ENCODE measurements around the gene DSG4. TPM values are rescaled to one million over a fixed set of nuclear protein-coding genes. Genes with fewer than 3 reads are reported as not detected.

DSG4 gene
- total and polyA plus RNA-seq, 3 donors from 2014 or later: 0.08 to 0.83 (median 0.31) TPM

DNA sequence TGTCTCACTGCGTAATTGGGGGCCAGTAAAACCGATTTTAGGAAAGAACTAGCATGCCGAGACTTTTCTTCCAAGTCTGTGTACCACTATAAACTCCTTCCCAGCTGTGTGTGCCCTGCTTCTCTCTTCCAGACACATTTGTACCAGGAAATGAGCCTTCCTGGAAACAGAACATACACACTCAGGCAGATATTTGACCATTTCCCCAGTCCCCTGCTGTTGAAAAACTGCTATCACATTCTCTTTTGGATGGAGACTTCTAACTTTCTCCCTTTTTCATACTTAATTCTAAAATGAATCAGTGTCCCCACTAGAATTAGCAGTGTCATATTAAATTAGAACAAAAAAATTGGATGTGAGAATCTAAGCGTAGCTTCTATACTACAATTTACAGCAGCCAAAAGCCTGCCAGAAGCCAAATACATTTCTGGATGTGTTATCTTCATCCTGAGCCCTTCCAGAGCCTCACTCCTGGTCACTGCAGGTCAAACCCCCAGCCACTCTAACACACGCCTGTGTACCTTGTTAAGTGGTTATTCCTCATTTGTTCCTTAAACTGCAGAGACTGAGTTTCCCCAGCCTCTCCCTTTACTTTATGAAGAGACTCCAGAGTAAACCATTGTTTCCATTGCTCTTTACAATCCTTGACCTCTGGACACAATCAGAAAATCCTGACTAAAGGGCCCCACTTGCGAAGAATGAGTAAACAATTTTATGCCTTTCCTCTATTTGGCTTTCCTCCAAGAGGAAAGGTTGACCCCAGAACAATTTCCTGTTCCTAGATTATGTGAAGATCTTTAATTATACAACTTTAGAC is 20.4 kb downstream of the DSG4 start:
- Histone ChIP-seq H3K4me1 (no peaks in the 10 kb centered on the region), H3K4me3 (no peak overlapping the region), H3K36me3 (ENCODE audit: low read depth, missing control alignments) (no peaks in the 10 kb centered on the region), H3K9me3 (no peaks in the 10 kb centered on the region), H3K27me3 (no peaks in the 10 kb centered on the region), H3K27ac (no peak overlapping the region)
- no peak for TF ChIP-seq POLR2A (IDR thresholded peaks at IDR 0.05)
- TF ChIP-seq, protein P1, sequence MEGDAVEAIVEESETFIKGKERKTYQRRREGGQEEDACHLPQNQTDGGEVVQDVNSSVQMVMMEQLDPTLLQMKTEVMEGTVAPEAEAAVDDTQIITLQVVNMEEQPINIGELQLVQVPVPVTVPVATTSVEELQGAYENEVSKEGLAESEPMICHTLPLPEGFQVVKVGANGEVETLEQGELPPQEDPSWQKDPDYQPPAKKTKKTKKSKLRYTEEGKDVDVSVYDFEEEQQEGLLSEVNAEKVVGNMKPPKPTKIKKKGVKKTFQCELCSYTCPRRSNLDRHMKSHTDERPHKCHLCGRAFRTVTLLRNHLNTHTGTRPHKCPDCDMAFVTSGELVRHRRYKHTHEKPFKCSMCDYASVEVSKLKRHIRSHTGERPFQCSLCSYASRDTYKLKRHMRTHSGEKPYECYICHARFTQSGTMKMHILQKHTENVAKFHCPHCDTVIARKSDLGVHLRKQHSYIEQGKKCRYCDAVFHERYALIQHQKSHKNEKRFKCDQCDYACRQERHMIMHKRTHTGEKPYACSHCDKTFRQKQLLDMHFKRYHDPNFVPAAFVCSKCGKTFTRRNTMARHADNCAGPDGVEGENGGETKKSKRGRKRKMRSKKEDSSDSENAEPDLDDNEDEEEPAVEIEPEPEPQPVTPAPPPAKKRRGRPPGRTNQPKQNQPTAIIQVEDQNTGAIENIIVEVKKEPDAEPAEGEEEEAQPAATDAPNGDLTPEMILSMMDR (IDR thresholded peaks at IDR 0.05): no peak
- intact Hi-C loops (cut with DNase I; ENCODE audit: low total_unique reads): no loop called here
- 55 to 70% methylated on average over 6 of the region's 6 CpGs for WGBS, 2 donors
- DNase-seq: no peak

DNA sequence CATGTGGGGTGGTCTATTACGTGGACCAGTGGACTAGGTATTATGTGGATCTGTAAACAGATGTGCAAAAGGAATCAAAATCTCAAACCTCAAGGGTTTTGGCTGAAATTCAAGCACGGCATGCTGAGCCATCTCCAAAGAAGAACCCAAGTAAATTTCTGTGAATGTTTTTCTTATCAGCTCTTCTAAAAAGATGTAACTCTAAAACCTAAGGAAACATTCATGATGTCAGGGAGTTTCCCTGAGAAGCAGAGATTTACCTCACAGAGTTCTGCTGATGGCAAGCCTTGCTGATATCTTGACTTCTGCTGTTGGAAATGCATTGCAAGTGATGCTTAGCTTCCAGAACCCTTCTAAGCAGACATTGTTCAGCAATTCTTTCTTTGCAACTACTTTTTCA is 21.6 kb downstream of the DSG4 start:
- Histone ChIP-seq H3K4me3 (no peak overlapping the region), H3K27ac (no peak overlapping the region), H3K27me3 (no peaks in the 10 kb centered on the region), H3K36me3 (ENCODE audit: low read depth, missing control alignments) (no peaks in the 10 kb centered on the region), H3K9me3 (no peaks in the 10 kb centered on the region), H3K4me1 (no peaks in the 10 kb centered on the region)
- WGBS, 2 donors: 45 to 52% methylated on average over 2 of the region's 2 CpGs
- TF ChIP-seq, protein P1 (IDR thresholded peaks at IDR 0.05): no peak
- TF ChIP-seq POLR2A (IDR thresholded peaks at IDR 0.05): no peak
- intact Hi-C loops (cut with DNase I; ENCODE audit: low total_unique reads): no loop called here
- DNase-seq: no peak

DNA sequence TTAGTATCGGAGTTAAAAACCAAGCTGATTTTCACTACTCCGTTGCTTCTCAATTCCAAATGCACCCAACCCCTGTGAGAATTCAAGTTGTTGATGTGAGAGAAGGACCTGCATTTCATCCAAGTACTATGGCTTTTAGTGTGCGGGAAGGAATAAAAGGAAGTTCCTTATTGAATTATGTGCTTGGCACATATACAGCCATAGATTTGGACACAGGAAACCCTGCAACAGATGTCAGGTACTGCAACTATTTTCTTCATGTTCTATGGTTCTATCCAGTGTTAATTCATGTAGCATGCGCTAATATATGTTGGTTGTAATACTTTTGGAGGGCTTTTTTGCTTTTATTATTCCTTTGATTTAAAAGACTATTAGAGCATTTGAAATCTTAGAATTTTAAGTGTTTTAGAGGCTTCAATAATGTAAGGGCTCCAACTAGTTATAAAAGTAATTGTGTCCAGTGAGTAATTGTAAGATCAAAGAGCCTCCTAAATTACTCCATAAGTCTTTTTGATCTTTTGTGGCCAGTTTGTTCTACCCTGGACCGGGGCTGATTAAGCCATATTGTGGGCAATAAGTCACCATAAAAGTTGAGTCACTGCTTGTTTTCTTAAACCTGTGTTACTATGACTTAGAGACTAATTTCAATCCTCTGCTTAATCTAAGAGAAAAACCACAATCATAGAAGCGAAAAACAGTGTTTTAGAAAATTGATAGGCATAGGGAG is 22.9 kb downstream of the DSG4 start:
- Histone ChIP-seq H3K9me3 (no peaks in the 10 kb centered on the region), H3K4me3 (no peak overlapping the region), H3K27me3 (no peaks in the 10 kb centered on the region), H3K4me1 (no peaks in the 10 kb centered on the region), H3K36me3 (ENCODE audit: low read depth, missing control alignments) (no peaks in the 10 kb centered on the region), H3K27ac (no peak overlapping the region)
- intact Hi-C loops (cut with DNase I; ENCODE audit: low total_unique reads): no loop called here
- no peak for TF ChIP-seq POLR2A (IDR thresholded peaks at IDR 0.05)
- TF ChIP-seq, protein P1 (IDR thresholded peaks at IDR 0.05): no peak
- DNase-seq: no peak
- 51 to 58% methylated on average over 6 of the region's 6 CpGs for WGBS, 2 donors

DNA sequence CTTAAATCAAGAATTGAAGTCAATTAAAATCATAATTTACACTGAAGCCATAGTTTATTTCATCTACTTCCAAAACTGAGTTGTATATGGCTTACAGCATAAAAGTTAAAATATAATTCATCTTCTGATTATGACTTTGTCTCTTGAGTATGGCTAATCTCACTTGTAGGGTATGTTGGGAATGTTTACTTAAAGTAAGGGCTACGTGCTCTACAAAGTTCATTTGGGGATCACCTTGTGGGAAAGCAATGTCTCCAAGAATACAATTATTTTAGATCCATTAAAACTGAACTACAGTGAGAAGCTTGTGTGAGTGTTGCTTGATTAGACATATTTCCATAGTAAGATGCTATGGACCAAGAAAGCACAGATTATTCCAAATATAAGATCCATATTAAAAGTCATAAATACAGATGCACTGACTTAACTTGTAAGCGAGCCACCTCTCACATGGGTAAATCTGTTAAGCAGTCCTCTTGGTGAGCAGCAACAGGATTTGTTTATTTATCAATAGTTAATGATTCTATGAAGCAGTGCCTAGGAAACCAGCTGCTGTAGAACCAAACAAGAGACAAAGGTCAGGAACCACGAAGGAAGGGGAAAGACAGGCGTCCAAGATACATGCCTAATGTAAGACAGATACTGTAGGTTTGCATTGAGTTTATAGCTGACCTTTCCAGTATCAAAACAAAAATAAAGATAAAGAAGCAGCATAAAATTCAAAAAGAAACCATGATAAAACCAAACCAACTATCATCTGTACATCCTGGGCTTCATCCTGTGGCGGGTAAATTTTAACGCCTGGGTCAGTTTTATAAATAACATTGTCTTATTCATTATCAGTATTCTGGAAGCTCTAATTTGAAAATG is 24.8 kb downstream of the DSG4 start:
- Histone ChIP-seq H3K4me1 (no peaks in the 10 kb centered on the region), H3K36me3 (ENCODE audit: low read depth, missing control alignments) (no peaks in the 10 kb centered on the region), H3K27me3 (no peaks in the 10 kb centered on the region), H3K9me3 (no peaks in the 10 kb centered on the region), H3K27ac (no peak overlapping the region), H3K4me3 (no peak overlapping the region)
- 63 to 76% methylated on average over 6 of the region's 6 CpGs for WGBS, 2 donors
- intact Hi-C loops (cut with DNase I; ENCODE audit: low total_unique reads): no loop called here
- TF ChIP-seq, protein P1 (IDR thresholded peaks at IDR 0.05): no peak
- TF ChIP-seq POLR2A (IDR thresholded peaks at IDR 0.05): no peak
- DNase-seq: no peak

Measured in testis (tissue), 3 donors.